HCEC 1CT (cell line): ENCODE results near the gene LAMC1.
A peak's percentile ranks its signal among the peaks of the same experiment; 100 is the strongest.
"Not testable (repeated sequence)": the region's sequence is repeated elsewhere in the genome, so short reads cannot be mapped to it uniquely, and the experiment has no call there.

Experiments
- DNase-seq: peaks from one replicate; pipeline ENCODE4 v3.0.0-alpha.2; 2017

Gene LAMC1

GRCh38 chr1:183043872-183044854 is 20.9 kb downstream of the LAMC1 start:
- peak; percentile 96 for DNase-seq

DNA sequence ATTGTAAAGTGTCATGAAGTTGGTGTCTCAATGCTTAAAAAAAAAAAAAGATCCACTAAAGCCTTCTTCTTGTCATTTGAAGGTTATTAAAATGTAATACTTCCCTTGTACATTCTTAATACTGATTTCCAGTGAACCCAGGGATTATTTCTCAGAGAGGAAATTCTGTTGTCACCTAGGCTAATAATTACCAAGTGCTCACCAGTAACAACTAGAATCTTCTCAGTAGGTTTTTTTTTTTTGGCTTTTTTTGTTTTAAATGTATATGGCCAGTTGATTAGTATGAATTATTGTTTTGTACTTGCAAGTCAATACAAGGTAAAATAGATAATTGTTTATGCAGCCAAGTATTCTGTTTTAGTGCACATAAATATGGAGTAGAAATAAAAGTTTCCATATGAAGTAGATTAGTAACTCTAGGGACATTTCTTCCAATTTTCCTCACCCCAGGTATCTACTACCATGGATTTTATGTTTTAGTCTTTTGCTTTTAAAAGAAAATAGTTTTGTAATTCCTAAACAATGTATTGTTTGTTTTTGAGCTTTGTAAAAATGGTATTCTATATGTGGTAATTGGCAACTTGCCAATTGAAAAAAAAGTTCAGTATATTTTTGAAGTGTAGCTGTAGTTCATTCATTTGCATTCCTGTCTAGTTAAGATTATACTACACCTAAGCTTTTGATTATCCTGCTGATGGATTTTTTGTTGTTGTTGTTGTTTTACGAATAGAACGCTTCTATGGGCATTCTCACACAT is 21.9 kb downstream of the LAMC1 start:
- DNase-seq: no peak

GRCh38 chr1:183048087-183049085 is 25.2 kb downstream of the LAMC1 start:
- DNase-seq: no peak

GRCh38 chr1:183051546-183051945 is 28.3 kb downstream of the LAMC1 start:
- DNase-seq: no peak

DNA sequence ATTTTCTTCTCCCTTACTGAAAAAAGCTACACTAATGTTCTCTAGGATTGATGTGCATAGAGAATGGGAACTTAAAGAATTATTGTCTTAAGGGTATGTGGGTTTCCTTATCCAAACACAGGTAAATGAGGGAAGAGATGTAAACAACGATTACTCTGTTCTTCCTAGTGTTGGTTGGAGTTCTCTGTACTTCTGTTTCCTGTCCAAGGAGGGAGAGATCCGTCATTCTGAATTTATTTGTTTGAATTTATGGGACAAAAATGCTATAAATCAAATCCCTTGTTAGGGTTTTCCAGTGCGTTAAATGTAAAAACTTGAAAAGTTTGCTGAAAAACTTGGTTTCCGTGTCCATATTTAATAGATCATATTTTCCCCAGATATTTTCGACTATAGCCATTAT is 29.6 kb downstream of the LAMC1 start:
- DNase-seq: no peak

GRCh38 chr1:183058851-183059502 is 35.8 kb downstream of the LAMC1 start:
- DNase-seq: no peak

DNA sequence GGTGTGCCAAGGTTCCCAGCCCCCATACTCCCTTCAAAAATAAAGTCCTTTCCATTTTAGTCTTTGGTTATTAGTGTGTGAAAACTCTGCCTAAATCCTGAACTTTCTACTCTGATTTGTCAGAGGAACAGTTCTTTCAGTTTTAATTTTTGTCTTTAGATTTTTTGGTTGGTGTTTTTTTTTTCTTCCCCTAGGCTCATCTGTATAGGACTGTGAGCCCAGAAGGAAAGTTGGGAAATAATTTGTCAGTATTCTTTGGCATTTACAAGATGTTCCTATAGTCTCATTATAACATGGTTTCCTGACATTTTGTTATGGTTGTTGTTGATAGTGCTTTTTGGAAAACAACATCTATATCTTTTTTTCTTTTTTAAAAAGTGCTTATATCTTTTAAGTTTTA is 38.0 kb downstream of the LAMC1 start:
- no peak for DNase-seq

DNA sequence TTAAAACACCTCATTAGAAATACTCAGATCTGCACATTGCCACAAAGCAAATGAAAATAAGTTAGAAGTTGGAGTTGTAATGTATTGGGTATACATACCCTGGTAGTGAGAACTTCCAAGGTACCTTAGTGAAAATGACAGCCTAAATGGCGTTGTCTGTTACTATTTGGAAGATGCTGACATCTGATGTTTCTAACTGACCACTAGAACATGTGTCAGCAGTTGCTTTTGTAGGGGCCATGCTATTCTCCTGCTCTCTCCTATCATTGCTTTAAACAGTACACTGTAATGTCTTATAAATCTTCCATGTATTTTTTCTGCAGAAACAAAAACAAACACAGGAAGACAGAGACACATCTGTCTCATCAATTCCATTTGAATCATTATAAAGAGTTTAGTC is 40.1 kb downstream of the LAMC1 start:
- peak; percentile 29 for DNase-seq

DNA sequence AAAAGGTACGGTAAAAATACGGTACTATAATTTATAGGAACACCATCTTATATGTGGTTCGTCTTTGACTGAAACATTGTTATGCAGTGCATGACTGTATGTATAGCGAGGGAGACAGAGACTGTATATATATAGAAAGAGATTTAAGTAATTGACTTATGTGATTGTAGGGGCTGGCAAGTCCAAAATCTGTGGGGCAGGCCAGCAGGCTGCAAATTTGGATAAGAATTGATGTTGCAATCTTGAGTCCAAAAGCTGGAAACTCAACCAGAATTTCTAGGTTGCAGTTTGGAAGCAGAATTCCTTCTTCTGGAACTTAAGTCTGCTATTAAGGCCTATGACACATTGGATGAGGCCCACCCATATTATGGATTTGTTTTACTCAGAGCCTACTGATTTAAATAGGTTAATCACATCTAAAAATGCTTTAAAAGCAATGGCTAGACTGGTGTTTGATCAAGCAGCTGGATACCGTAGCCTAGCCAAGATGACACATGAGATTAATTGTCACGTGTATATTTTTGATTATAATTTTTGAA is 42.0 kb downstream of the LAMC1 start:
- DNase-seq: no peak

GRCh38 chr1:183066432-183066831 is 43.2 kb downstream of the LAMC1 start:
- DNase-seq: not testable (repeated sequence)

- peak; percentile 53 for DNase-seq
Measured at GRCh38 chr1:183069562-183070216, 46.5 kb downstream of the LAMC1 start.

DNA sequence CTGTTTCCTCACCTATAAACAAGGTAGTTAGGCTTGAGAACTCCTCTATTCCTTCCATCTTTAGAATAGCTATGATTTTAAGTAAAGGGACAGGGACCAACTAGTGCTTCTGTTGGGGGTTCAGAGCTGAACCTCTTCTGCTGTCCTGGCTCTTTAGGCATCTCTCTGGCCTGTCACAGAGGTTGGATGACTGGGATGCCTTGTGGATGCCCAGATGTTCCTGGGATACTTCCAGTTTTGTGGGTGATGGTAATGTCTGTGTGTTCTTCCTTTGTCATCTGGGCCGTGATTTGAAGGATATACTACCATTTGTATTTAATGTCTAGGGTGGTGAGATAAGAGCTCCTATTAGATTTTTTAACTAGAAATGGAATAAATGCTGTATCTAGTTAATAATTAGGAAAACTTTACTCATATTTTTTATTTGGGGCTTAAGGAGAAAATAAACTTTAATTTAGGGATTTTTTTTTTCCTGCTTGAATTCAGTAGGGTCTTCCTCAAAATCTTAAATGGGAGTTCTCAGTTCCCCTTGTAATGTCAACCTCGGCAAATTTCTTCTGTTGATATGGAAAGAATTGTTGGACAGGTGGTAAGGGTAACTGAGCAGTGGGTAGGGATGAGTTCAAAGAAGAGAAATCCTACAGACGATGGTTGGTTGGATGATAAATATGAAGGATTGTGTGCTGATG is 47.2 kb downstream of the LAMC1 start:
- DNase-seq: no peak

- peak; percentile 85 for DNase-seq
Measured at GRCh38 chr1:183070923-183071618, 47.9 kb downstream of the LAMC1 start.

DNA sequence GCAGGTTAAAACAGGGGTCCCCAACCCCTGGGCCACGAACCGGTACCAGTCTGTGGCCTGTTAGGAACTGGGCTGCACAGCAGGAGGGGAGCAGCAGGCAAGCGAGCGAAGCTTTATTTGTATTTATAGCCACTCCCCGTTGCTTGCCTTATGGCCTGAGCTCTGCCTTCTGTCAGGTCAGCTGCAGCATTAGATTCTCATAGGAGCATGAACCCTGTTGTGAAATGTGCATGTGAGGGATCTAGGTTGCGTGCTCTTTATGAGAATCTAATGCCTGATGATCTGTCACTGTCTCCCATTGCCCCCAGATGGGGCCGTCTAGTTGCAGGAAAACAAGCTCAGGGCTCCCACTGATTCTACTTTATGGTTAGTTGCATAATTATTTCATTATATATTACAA is 49.4 kb downstream of the LAMC1 start:
- DNase-seq: not testable (repeated sequence)

GRCh38 chr1:183073320-183073719 is 50.1 kb downstream of the LAMC1 start:
- DNase-seq: no peak

DNA sequence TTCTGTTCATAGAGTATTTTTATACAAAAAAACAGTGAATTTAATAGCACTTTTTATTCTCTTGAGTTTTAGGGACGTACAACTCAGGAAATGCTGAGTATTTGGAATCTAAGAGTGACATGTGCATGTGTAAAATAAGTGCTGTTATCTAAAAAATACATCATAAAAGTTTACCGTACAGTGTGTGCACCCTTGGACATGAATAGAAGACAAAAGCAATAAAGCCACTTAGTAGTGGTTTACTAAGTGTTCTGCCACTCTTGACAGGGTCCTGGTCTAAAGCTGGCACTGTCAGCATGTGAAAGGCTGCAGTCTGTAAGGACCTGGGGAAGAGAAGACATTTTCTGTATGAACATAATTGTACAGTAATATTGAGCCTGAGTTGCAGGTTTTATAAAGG is 51.0 kb downstream of the LAMC1 start:
- DNase-seq: no peak

GRCh38 chr1:183075861-183076260 is 52.6 kb downstream of the LAMC1 start:
- DNase-seq: no peak

DNA sequence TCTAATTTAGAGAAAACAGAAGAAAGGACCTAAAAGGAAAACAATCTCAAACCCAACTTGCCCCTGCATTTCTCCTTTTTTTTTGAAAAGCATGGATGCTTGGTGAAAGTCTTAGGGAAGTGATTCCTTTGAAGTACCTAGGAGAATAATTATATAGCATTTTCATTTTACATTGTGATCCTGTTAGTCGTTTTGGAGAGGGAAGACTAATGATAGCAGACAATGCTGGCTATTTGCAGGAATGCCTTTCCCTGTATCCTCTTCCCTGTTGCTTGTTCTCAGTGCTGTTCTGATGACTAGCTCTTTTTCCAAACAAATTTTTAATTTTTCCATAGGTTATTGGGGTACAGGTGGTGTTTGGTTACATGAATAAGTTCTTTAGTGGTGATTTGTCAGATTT is 53.9 kb downstream of the LAMC1 start:
- DNase-seq: no peak

GRCh38 chr1:183079712-183080388 is 56.6 kb downstream of the LAMC1 start:
- peak; percentile 44 for DNase-seq
